OCI-LY1 (cell line): ENCODE measurements around the gene CHRNA9.

Source experiments
- H2AFZ ChIP-seq: fragments of 200-600 bp; sonication (generic), shearing (Covaris generic); 2 replicates; pipeline ENCODE4 v1.6.0; 2014; ENCODE audit warnings: antibody characterized with exemption, mild to moderate bottlenecking, low read length
- H3F3A ChIP-seq: fragments of 200-600 bp; sonication (generic), shearing (Covaris generic); 2 replicates; pipeline ENCODE4 v1.6.0; 2014; ENCODE audit warnings: mild to moderate bottlenecking, antibody characterized with exemption, low read length, moderate library complexity; ENCODE audit not compliant: insufficient read depth
- H3K27ac ChIP-seq: fragments of 200-600 bp; sonication (generic); 2 replicates; pipeline ENCODE4 v1.5.1; 2014; ENCODE audit warnings: low read length, mixed run types, mild to moderate bottlenecking, low read depth; ENCODE audit not compliant: poor library complexity, severe bottlenecking
- H3K27me3 ChIP-seq: fragments of 200-600 bp; sonication (generic); 2 replicates; pipeline ENCODE4 v1.6.0; 2014; ENCODE audit warnings: antibody characterized with exemption, mild to moderate bottlenecking, low read length, moderate library complexity; ENCODE audit not compliant: insufficient read depth
- H3K36me3 ChIP-seq: fragments of 200-600 bp; sonication (generic); 2 replicates; pipeline ENCODE4 v1.6.1; 2014; ENCODE audit warnings: mild to moderate bottlenecking, antibody characterized with exemption, low read length, moderate library complexity, mixed read lengths; ENCODE audit not compliant: insufficient read depth
- H3K4me1 ChIP-seq: fragments of 200-600 bp; sonication (generic); 2 replicates; pipeline ENCODE4 v1.5.1; 2014; ENCODE audit warnings: mild to moderate bottlenecking, low read length, moderate library complexity; ENCODE audit not compliant: insufficient read depth, severe bottlenecking
- H3K4me2 ChIP-seq: fragments of 200-600 bp; sonication (generic), shearing (Covaris generic); 2 replicates; pipeline ENCODE4 v1.6.1; 2014; ENCODE audit warnings: low read length
- H3K4me3 ChIP-seq: fragments of 200-600 bp; sonication (generic); 2 replicates; pipeline ENCODE4 v1.5.1; 2014; ENCODE audit warnings: low read length, low read depth, mild to moderate bottlenecking, mixed read lengths; ENCODE audit not compliant: poor library complexity, severe bottlenecking
- H3K79me2 ChIP-seq: fragments of 200-600 bp; shearing (Covaris generic); 2 replicates; pipeline ENCODE4 v1.6.1; 2016; ENCODE audit warnings: mixed run types, low read length, mixed read lengths; ENCODE audit not compliant: insufficient read depth
- H3K9ac ChIP-seq: fragments of 200-600 bp; sonication (generic), shearing (Covaris generic); 2 replicates; pipeline ENCODE4 v1.6.1; 2014; ENCODE audit warnings: mild to moderate bottlenecking, low read length, mixed read lengths
- H3K9me2 ChIP-seq: fragments of 200-600 bp; sonication (generic), shearing (Covaris generic); 2 replicates; pipeline ENCODE4 v1.6.1; 2014; ENCODE audit warnings: low read depth, mild to moderate bottlenecking, low read length, mixed read lengths
- H3K9me3 ChIP-seq: fragments of 200-600 bp; shearing (Covaris generic); 2 replicates; pipeline ENCODE4 v1.6.1; 2014; ENCODE audit warnings: low read length, mixed read lengths
- H4K20me1 ChIP-seq: fragments of 200-600 bp; sonication (generic), shearing (Covaris generic); 2 replicates; pipeline ENCODE4 v1.6.0; 2016; ENCODE audit warnings: mild to moderate bottlenecking, low read length; ENCODE audit not compliant: insufficient read depth
- CTCF ChIP-seq: fragments of 200-600 bp; sonication (generic), shearing (Covaris generic); IDR thresholded peaks from 2 replicates; pipeline ENCODE4 v1.5.1; 2017; ENCODE audit warnings: mild to moderate bottlenecking, antibody characterized with exemption, low read length, moderate library complexity, mixed read lengths
- EZH2 ChIP-seq: fragments of 200-600 bp; sonication (generic), shearing (Covaris generic); IDR thresholded peaks from 2 replicates; pipeline ENCODE4 v1.8.0; 2017; ENCODE audit warnings: borderline replicate concordance, mixed run types, mild to moderate bottlenecking, antibody characterized with exemption, low read length, moderate library complexity, mixed read lengths

Gene CHRNA9

GRCh38 chr4:40306976-40307375 lies 28.2 kb upstream of the CHRNA9 start:
- no peaks in the 10 kb centered on the region for H3K79me2 ChIP-seq
- H3K9ac ChIP-seq: peak overlapping the region; percentile 87
- peaks cover 91% of the 10 kb centered on the region for H3K4me1 ChIP-seq
- no peaks in the 10 kb centered on the region for H4K20me1 ChIP-seq
- no peaks in the 10 kb centered on the region for H3K27me3 ChIP-seq
- peaks cover 32% of the 10 kb centered on the region for H3F3A ChIP-seq
- no peaks in the 10 kb centered on the region for H3K9me2 ChIP-seq
- H3K27ac ChIP-seq: peak overlapping the region; percentile 100
- peak overlapping the region; percentile 60 for H3K4me3 ChIP-seq
- peak overlapping the region; percentile 86 for H3K4me2 ChIP-seq
- no peak for TF ChIP-seq EZH2
- TF ChIP-seq CTCF: no peak
- H3K36me3 ChIP-seq: peaks cover 6% of the 10 kb centered on the region; the same call in 1 of the 2 replicates
- no peaks in the 10 kb centered on the region for H3K9me3 ChIP-seq
- no peak overlapping the region for H2AFZ ChIP-seq

GRCh38 chr4:40307627-40308497 lies 27.3 kb upstream of the CHRNA9 start:
- Histone ChIP-seq H3K79me2 (no peaks in the 10 kb centered on the region), H3K36me3 (peaks cover 6% of the 10 kb centered on the region; the same call in 1 of the 2 replicates), H3F3A (peaks cover 23% of the 10 kb centered on the region), H4K20me1 (no peaks in the 10 kb centered on the region), H3K9ac (peak overlapping the region; percentile 87), H3K4me3 (peak overlapping the region; percentile 60), H3K27ac (peak overlapping the region; percentile 100), H2AFZ (no peak overlapping the region), H3K4me1 (peaks cover 91% of the 10 kb centered on the region), H3K27me3 (no peaks in the 10 kb centered on the region), H3K4me2 (peak overlapping the region; percentile 86), H3K9me3 (no peaks in the 10 kb centered on the region), H3K9me2 (no peaks in the 10 kb centered on the region)
- TF ChIP-seq CTCF (no peak; the same call in 1 of the 2 replicates), EZH2 (no peak)

GRCh38 chr4:40308528-40309122 lies 26.5 kb upstream of the CHRNA9 start:
- Histone ChIP-seq H3K27ac (peak overlapping the region; percentile 100), H3F3A (peaks cover 23% of the 10 kb centered on the region), H4K20me1 (no peaks in the 10 kb centered on the region), H3K9ac (peak overlapping the region; percentile 87), H2AFZ (no peak overlapping the region), H3K4me1 (peaks cover 87% of the 10 kb centered on the region), H3K79me2 (no peaks in the 10 kb centered on the region), H3K27me3 (no peaks in the 10 kb centered on the region), H3K36me3 (peaks cover 6% of the 10 kb centered on the region; the same call in 1 of the 2 replicates), H3K9me3 (no peaks in the 10 kb centered on the region), H3K9me2 (no peaks in the 10 kb centered on the region), H3K4me2 (peak overlapping the region; percentile 86), H3K4me3 (peak overlapping the region; percentile 60)
- no peak for TF ChIP-seq EZH2
- TF ChIP-seq CTCF: no peak
